H1 (cell line): ENCODE data around the gene CSRP1.

ENCODE experiments used
- ATF2 ChIP-seq: IDR thresholded peaks from 2 replicates; pipeline ENCODE4 v1.6.1; 2012; ENCODE audit warnings: low read length, inconsistent platforms
- CREB1 ChIP-seq: IDR thresholded peaks from 2 replicates; pipeline ENCODE4 v1.6.1; 2012; ENCODE audit warnings: inconsistent platforms
- FOSL1 ChIP-seq: IDR thresholded peaks from 2 replicates; pipeline ENCODE4 v1.6.1; 2011; ENCODE audit warnings: mild to moderate bottlenecking, low read depth, low read length, moderate library complexity; ENCODE audit not compliant: insufficient read depth
- POLR2A ChIP-seq, 2 experiments: IDR thresholded peaks; 1 replicate in 1 of 2; 2 replicates in 1 of 2; pipeline ENCODE4 v1.6.1; 2011; ENCODE audit warnings: low read depth in 2 of 2, low read length in 2 of 2, mild to moderate bottlenecking in 2 of 2; ENCODE audit errors: control extremely low read depth in 1 of 2
- YY1 ChIP-seq: IDR thresholded peaks from 2 replicates; pipeline ENCODE4 v1.6.1; 2011; ENCODE audit warnings: low read depth, mild to moderate bottlenecking, low read length
- TF ChIP-seq, protein P1 (sequence below), 3 experiments: IDR thresholded peaks; 1 replicate in 2 of 3; 2 replicates in 1 of 3; pipeline versions ENCODE4 v1.5.1 to v1.6.1; 2011; ENCODE audit warnings: low read length in 3 of 3, mild to moderate bottlenecking in 3 of 3, inconsistent platforms in 2 of 3, low read depth in 1 of 3, moderate library complexity in 1 of 3; ENCODE audit not compliant: insufficient read depth in 1 of 3; ENCODE audit errors: control extremely low read depth in 1 of 3
- TF ChIP-seq, protein P2 (sequence below): IDR thresholded peaks from 2 replicates; pipeline ENCODE4 v1.6.1; 2012; ENCODE audit warnings: inconsistent platforms

DNA sequence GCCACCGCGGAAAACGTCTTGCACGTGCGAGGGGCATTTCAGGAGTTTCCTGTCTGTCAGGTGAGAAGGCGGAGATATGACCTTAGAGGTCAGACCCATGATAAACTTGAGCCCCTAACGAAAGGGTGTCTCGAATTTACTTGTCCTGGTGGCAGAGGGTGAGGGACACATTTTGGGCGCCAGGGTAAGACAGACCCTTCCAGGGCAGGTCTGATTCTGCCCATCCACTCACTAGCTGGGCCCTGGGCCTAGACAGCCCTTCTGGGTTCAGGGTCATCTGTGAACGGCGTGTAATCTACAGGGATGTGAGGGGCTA, 395 bp upstream of the CSRP1 start:
- TF ChIP-seq, protein P1, sequence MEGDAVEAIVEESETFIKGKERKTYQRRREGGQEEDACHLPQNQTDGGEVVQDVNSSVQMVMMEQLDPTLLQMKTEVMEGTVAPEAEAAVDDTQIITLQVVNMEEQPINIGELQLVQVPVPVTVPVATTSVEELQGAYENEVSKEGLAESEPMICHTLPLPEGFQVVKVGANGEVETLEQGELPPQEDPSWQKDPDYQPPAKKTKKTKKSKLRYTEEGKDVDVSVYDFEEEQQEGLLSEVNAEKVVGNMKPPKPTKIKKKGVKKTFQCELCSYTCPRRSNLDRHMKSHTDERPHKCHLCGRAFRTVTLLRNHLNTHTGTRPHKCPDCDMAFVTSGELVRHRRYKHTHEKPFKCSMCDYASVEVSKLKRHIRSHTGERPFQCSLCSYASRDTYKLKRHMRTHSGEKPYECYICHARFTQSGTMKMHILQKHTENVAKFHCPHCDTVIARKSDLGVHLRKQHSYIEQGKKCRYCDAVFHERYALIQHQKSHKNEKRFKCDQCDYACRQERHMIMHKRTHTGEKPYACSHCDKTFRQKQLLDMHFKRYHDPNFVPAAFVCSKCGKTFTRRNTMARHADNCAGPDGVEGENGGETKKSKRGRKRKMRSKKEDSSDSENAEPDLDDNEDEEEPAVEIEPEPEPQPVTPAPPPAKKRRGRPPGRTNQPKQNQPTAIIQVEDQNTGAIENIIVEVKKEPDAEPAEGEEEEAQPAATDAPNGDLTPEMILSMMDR (IDR thresholded peaks at IDR 0.05; ENCODE audit: control extremely low read depth in 1 of 3, insufficient read depth in 1 of 3, low read depth in 1 of 3, low read length in 3 of 3), result no peak
- no peak for TF ChIP-seq FOSL1
- TF ChIP-seq YY1, result no peak
- no peak for TF ChIP-seq POLR2A (IDR thresholded peaks at IDR 0.05; ENCODE audit: control extremely low read depth in 1 of 2, low read depth in 2 of 2, low read length in 2 of 2)
- TF ChIP-seq, protein P2, sequence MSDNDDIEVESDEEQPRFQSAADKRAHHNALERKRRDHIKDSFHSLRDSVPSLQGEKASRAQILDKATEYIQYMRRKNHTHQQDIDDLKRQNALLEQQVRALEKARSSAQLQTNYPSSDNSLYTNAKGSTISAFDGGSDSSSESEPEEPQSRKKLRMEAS, result no peak; the same call in 1 of the 2 replicates
- no peak for TF ChIP-seq CREB1
- TF ChIP-seq ATF2, result no peak
